NCI-H146 treated with DMSO at 0.1 percent for 48 hours (cell line): ENCODE measurements around the gene CDH18.

Experiments
- DNase-seq: peaks from one replicate; lab custom pipeline; 2025; ENCODE audit not compliant: unreplicated experiment; lab: John Stamatoyannopoulos, UW

The CDH18 gene

DNA sequence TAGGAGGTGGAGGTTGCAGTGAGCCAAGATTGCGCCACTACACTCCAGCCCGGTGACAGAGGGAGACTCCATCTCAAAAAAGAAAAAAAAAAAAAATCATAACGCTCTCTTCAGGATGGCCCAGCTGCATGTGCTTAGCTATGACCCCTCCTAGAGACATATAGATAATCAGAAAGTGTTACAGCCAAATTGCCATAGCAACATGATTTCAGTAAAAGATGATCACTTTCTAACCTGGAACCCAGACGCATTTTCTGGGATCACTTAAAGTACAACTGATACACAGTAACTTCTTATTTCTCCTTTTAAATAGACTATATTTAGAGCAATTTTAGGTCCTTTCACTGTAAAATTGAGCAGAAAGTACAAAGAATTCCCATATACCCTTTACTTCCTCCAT is 372.9 kb downstream of the CDH18 start:
- DNase-seq: no peak

DNA sequence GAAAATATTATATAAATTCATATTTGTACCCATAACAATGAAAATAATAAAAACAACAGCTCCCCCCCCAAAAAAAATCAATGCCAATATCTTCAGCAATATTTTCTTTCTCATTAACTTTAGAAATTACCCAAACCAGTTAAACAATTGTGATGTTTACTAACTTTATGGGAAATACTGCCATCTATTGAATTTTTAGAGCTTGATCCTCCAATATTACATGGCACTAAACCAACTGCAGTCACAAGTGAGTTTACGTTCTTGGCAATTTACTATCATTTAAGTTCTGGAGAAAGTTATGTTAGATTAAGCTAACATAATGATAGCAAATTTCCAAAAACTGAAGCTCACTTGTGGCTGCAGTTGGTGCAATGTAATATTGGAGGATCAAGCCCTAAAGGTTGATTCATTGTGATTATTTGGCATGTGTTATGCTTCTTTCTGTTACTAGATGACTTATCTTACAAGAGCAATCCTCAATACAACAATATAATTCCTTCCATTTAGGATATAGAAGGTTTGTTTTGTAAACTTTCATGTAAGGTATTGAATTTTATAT is 379.5 kb downstream of the CDH18 start:
- no peak for DNase-seq

DNA sequence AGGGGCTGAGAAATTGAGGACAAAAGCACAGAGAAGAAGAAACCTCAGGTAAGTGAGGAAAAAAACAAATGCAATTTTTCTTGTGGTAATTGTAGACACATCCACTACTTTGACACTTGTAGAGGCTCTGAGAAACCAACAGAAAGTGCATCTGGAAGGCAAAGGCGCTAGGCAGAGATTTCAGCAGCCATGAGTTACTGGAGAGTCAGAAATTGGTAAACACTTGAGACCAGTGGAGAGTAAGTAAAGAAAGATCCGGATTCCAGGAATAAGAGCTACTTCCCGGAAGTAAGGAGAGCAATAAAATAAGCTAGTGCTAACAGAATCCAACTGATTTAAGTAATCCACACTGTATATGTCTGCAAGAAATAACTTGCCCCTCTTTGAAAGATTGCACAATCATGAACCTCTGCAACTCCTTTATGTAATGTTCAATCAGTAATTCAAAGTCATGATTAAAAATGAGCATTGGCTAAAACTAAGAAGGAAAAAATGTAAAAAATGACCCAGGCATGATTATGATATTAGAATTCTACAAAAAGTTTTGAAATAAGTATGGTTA is 382.1 kb downstream of the CDH18 start:
- DNase-seq: no peak

GRCh38 chr5:19584131-19584530 is 403.9 kb downstream of the CDH18 start:
- DNase-seq: no peak

- no peak for DNase-seq
Measured at GRCh38 chr5:19577882-19578281, 410.1 kb downstream of the CDH18 start.

DNA sequence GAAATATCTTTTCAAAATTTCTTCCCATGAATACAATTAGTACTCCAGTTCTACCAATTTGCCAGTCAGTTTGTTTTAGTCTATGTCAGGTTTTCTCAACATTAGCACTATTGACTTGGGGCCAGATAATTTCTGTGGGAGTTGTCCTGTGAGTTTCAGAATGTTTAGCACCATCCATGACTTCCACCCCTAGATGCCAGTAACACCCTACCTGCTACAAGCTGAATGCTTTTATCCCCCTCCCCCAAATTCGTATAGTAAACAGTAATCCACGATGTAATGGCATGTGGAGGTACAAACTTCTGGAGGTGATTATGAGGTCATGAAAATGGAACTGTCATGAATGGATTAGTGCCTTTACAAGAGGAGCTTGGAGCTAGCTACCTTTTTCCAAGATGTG is 420.0 kb downstream of the CDH18 start:
- DNase-seq: no peak

DNA sequence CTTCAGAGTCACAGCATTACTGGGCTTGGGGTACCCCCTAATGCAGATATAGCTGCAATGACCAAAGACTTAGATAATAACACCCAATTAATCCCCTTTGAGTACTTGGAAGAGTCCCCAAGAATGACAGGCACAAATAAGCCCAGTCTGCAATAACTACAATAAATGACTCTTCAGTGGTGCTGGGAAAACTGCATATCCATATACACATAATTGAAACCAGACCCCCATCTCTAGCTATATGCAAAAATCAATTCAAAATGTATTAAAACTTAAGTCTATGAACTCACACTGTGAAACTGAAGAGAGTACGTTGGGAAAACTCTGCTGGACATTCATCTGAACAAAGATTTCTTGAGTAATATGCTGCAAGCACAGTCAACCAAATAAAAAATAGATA is 422.5 kb downstream of the CDH18 start:
- DNase-seq: no peak

- no peak for DNase-seq
Measured at GRCh38 chr5:19564036-19564435, 424.0 kb downstream of the CDH18 start.

DNA sequence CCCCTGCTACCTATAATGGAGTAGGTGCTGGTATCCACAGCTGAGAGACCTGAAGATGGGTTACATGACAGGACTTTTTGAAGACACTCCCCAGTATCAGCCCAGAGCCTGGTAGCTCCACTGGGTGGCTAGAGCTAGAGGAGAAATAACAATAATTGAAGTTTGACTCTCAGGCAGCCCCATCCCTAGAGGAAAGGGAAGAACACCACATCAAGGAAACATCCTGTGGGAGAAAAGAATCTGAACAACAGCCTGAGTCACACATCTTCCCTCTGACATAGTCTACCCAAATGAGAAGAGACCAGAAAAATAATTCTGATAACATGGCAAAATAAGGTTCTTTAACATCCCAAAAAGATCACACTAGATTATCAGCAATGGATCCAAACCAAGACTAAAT is 432.1 kb downstream of the CDH18 start:
- no peak for DNase-seq

- DNase-seq: no peak
Measured at GRCh38 chr5:19555436-19555835, 432.6 kb downstream of the CDH18 start.

- no peak for DNase-seq
Measured at GRCh38 chr5:19554524-19554923, 433.5 kb downstream of the CDH18 start.

GRCh38 chr5:19547640-19548039 is 440.4 kb downstream of the CDH18 start:
- no peak for DNase-seq

GRCh38 chr5:19546521-19546920 is 441.5 kb downstream of the CDH18 start:
- DNase-seq: no peak

GRCh38 chr5:19538607-19539006 is 449.4 kb downstream of the CDH18 start:
- DNase-seq: no peak

GRCh38 chr5:19536387-19536786 is 451.6 kb downstream of the CDH18 start:
- DNase-seq: no peak

GRCh38 chr5:19534751-19535150 is 453.2 kb downstream of the CDH18 start:
- no peak for DNase-seq

GRCh38 chr5:19532936-19533335 is 455.1 kb downstream of the CDH18 start:
- no peak for DNase-seq

DNA sequence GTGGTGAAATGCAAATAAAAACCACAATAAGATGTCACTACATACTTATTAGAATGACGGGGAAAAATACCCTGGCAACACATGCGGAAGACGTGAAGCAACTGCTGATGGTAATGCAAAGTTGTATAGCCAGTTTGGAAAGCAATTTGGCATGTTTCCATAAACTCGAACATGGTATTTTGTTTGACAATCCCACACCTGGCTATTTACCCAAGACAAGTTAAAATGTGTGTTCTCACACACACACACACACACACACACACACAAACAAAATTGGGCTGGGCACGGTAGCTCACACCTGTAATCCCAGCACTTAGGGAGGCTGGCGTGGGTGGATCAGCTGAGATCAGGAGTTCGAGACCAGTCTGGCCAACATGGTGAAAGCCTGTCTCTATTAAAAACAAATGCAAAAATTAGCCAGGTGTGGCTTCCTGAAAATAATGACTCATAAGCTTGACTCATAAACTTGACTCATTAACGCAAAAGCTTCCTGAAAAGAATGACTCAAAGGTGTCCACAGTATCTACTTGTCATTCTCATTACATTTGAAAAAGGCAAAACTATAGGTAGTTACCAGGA is 456.5 kb downstream of the CDH18 start:
- no peak for DNase-seq

DNA sequence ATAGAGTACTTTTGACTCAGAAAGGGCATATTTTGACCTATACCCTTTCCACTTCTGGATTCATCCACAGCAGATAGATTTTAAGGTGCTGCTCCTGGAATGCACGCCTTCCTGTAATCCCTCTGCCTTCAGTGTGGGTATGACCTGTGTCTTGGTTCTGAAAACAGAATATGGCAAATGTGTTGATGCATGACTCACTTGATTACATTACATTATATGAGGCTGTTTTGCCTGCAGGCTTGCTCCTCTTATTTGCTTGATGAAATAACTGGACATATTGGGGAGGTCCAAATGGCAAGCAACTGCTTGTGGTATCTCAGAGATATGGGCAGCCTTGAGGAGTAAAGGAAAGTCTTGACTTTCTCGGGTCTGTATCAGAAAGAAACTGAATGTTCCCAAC is 468.6 kb downstream of the CDH18 start:
- DNase-seq: no peak

GRCh38 chr5:19498852-19499251 is 489.1 kb downstream of the CDH18 start:
- no peak for DNase-seq

- DNase-seq: no peak
Measured at GRCh38 chr5:19497229-19497815, 490.7 kb downstream of the CDH18 start.

DNA sequence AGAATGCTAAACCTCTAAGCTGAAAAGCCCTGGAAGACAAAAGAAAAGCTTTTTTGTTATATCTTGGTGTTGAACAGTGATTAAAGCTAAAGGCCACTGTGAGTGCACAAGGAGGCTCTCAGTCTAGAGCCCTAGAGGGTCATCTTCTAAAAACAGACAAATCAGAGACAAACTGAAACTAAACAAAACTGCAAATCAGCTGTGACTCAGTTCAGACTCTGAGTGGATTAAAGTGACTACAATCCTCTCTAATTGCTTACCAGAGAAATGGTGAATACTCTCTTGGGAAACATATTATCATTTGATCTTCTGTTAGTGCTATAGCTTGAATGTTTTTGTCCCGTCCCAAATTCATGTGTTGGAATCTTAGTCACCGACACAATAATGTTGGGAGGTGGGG is 491.9 kb downstream of the CDH18 start:
- DNase-seq: no peak

- DNase-seq: no peak
Measured at GRCh38 chr5:19492861-19493260, 495.1 kb downstream of the CDH18 start.
